IPS-18c (cell line): Measurements from ENCODE around the gene PADI6.

Experiments
- H3K4me3 ChIP-seq: 2 replicates; pipeline ENCODE4 v1.7.0; 2013; ENCODE audit warnings: low read depth, mild to moderate bottlenecking, low read length, moderate library complexity; ENCODE audit not compliant: insufficient read depth
- H3K9me3 ChIP-seq: one replicate; pipeline ENCODE4 v1.6.1; 2013; ENCODE audit warnings: mild to moderate bottlenecking, low read length, moderate library complexity; ENCODE audit not compliant: control insufficient read depth, insufficient read depth

The PADI6 gene

GRCh38 chr1:17439250-17440073, 67.5 kb downstream of the PADI6 start, which contains the start of gene RCC2:
Gene RCC2, minus strand, starts transcription at chr1:17439677. Its CDS starts 1,163 bp downstream, at chr1:17438514.
- no peaks in the 10 kb centered on the region for H3K9me3 ChIP-seq

DNA sequence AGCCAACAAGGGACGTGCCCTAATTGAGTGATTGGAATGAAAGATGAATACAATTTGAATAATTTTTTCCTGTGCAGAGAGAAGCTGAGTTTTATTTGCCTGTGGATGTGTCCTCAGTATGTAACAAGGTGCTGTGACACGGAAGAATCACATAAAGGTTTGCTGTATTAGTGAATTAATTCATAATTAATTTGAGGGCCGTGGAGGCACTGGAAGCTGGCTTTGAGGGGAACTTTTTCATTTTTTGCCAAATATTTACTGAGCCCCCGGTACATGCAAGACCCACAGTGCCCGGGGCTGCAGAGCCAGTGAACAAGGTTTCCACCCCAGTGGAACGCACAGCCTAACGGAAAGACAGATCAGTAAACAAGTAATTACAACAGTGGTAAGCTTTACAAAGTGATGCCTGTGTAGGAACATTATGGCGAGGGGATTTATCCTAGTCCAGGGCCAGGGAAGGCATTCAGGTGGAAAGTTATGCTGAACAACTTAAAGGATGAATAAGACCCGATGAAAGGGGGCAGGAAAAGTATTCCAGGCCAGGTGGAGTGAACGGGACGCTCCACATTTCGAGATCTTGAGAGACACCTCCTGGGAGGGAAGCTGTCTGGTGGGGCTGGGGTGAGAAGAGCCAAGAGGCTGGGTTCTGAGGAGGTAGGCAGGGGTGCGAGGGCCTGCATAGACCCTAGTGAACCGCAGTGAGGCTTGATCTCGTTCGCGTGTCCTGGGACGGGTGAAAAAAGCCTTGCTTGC, 68.3 kb downstream of the PADI6 start:
- Histone ChIP-seq H3K4me3 (peak overlapping the region; percentile 53), H3K9me3 (no peaks in the 10 kb centered on the region)

More at GRCh38 chr1:17439250-17440073, 67.5 kb downstream of the PADI6 start, which contains the start of gene RCC2:
- peak within 1 kb of the TSS; percentile 82 for H3K4me3 ChIP-seq

DNA sequence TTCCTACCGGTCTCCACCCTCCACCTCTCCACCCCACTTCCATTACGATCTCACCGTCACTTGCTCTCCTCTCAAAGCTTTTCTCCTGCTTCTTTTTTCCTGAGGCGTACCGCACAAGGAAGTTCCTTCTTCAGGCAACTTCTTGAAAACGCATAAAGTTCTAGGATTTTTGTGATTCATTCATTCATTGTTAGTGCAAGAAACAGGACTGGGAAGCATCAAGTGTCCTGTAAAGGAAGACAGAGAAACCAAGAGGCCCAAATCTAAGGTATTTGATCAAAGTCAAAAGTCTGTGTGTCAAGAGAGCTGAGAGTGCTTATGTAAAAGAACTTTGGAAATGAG, 68.8 kb downstream of the PADI6 start:
- Histone ChIP-seq H3K9me3 (no peaks in the 10 kb centered on the region), H3K4me3 (peak overlapping the region; percentile 53)

- Histone ChIP-seq H3K9me3 (no peaks in the 10 kb centered on the region), H3K4me3 (no peak overlapping the region)
Measured at GRCh38 chr1:17441265-17441992, 69.4 kb downstream of the PADI6 start.

DNA sequence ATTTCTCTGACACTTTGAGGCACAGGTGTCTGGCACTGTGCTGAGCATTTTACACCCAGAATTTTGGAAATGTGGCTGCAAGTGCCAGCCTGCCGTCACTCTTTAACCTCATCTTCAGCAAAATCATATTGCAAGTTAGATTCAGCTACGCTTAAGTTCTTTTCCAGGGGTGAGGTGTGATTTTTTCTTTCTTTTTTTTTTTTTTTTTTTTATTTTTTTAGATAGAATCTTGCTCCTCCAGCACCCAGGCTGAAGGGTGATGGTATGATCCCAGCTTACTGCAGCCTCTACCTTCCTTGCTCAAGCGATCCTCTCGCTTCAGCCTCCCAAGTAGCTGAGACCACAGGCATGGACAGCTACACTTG, 70.0 kb downstream of the PADI6 start:
- Histone ChIP-seq H3K9me3 (no peaks in the 10 kb centered on the region), H3K4me3 (no peak overlapping the region)

GRCh38 chr1:17442841-17443240, 70.8 kb downstream of the PADI6 start:
- H3K4me3 ChIP-seq = no peak overlapping the region
- H3K9me3 ChIP-seq = no peaks in the 10 kb centered on the region

DNA sequence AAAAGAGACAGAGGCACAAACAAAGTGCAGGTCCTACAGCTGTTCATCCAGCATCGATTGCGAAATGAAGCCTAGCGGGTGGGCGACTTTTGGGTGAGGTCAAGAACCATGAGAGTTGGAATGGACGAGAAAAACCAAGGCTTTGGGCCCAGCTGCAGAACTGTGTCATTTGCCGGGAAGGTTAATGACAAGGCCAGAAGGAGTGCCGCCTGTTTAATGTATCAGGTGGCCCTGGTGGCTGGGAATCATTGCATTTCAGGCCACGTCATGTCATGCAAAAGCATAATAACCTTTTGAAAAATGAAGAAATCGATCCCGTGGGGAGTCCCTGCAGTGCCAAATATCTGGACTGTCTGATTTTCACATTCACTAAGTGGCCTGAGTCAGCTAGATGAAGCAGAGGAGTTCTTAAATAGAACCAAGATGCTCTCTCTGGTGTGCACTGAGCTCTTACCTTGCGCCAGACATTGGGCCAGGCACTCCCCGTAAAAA, 75.6 kb downstream of the PADI6 start:
- no peak overlapping the region for H3K4me3 ChIP-seq

More for the DNA sequence above, 75.6 kb downstream of the PADI6 start:
- no peaks in the 10 kb centered on the region for H3K9me3 ChIP-seq
